ENCODE data around the gene ZMYND15. TPM values are rescaled to one million over a fixed set of nuclear protein-coding genes. Genes with fewer than 3 reads are reported as not detected.
"Not testable (repeated sequence)": the region's sequence is repeated elsewhere in the genome, so short reads cannot be mapped to it uniquely, and the experiment has no call there.

Gene ZMYND15
- total RNA-seq, 1 donor from 2014 or later: 0.06 TPM

- not testable (repeated sequence) for DNase-seq (ENCODE audit: extremely low read depth, low read depth, low spot score)
Observed at GRCh38 chr17:4714340-4715062, 25.1 kb upstream of the ZMYND15 start.

GRCh38 chr17:4715063-4715744, 24.4 kb upstream of the ZMYND15 start:
- DNase-seq (ENCODE audit: extremely low read depth, low read depth, low spot score): no peak

GRCh38 chr17:4716081-4716480, 23.6 kb upstream of the ZMYND15 start:
- DNase-seq (ENCODE audit: extremely low read depth, low read depth, low spot score): no peak

DNA sequence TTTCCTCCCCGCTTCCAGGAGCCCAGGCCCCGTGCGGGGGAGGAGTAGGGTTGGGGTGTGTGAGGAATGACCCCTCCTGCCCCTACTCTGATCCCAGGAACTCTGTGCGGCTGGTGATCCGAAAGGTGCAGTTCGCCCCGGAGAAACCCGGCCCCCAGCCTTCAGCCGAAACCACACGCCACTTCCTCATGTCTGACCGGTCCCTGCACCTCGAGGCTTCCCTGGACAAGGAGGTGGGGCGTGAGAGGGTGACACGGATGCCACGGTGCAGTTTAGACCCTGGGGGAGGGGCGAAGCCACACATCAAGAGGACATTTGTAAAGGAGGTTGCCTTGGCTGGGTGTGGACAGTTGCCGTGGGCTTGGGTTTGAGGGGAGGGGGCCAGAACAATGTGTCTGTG, 21.8 kb upstream of the ZMYND15 start:
- DNase-seq (ENCODE audit: extremely low read depth, low read depth, low spot score): no peak

GRCh38 chr17:4718276-4718675, 21.4 kb upstream of the ZMYND15 start:
- DNase-seq (ENCODE audit: extremely low read depth, low read depth, low spot score): no peak

- no peak for DNase-seq (ENCODE audit: extremely low read depth, low read depth, low spot score)
Observed at GRCh38 chr17:4719146-4719545, 20.5 kb upstream of the ZMYND15 start.

GRCh38 chr17:4719684-4720221, 19.9 kb upstream of the ZMYND15 start:
- no peak for DNase-seq (ENCODE audit: extremely low read depth, low read depth, low spot score)

DNA sequence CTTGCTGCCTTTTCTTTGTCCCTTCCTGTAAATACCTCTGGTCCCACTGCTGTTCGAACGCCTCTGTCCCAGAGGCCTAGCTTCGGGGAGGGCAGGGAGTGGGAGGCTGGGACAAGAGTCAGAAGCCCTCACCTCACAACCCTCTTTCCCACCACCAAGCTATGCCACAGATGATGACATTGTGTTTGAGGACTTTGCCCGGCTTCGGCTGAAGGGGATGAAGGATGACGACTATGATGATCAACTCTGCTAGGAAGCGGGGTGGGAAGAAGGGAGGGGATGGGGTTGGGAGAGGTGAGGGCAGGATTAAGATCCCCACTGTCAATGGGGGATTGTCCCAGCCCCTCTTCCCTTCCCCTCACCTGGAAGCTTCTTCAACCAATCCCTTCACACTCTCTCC, 18.8 kb upstream of the ZMYND15 start:
- DNase-seq (ENCODE audit: extremely low read depth, low read depth, low spot score): no peak

- no peak for DNase-seq (ENCODE audit: extremely low read depth, low read depth, low spot score)
Observed at GRCh38 chr17:4721203-4722135, 18.2 kb upstream of the ZMYND15 start.

GRCh38 chr17:4722678-4723240, 16.9 kb upstream of the ZMYND15 start:
- DNase-seq (ENCODE audit: extremely low read depth, low read depth, low spot score): no peak

DNA sequence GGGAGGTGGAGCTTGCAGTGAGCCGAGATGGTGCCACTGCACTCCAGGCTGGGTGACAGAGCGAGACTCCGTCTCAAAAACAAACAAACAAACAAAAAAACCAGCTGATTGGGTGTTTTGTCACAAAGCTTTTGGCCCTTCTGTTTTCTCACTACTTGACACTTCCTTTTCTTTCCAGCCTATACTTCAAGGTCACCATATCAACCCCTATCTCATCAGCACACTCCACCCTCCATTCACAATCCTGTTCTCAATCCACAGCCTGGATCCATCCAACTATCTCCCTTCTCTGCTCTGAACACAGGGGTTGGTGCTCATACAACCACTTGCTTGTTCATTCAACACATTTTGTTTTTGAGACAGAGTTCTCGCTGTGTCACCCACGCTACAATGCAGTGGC, 15.0 kb upstream of the ZMYND15 start:
- DNase-seq (ENCODE audit: extremely low read depth, low read depth, low spot score): no peak

- DNase-seq (ENCODE audit: extremely low read depth, low read depth, low spot score): no peak
Observed at GRCh38 chr17:4725646-4726310, 13.9 kb upstream of the ZMYND15 start.

GRCh38 chr17:4728124-4728523, 11.5 kb upstream of the ZMYND15 start:
- no peak for DNase-seq (ENCODE audit: extremely low read depth, low read depth, low spot score)

DNA sequence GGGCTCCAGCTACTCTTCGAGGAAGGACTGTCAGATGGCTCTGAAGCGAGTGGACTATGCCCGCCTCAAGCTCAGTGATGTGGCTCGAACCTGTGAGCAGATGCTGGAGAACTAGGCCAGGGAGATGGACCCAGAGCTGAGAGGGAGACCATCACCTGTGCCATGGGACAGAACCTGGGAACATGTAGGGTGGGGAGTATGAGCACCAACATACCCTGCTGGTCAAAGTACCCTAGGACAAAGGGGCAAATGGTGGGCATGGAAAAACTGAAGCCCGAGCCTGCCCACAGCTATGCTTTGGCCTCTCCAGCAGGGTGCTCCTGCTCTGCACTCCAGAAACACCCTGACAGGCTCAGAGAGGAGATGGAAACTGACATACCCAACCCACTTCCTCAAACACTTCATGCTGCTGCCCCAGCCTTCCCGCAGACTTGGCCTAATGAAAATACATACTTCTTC, 6.5 kb upstream of the ZMYND15 start:
- no peak for DNase-seq (ENCODE audit: extremely low read depth, low read depth, low spot score)

- no peak for DNase-seq (ENCODE audit: extremely low read depth, low read depth, low spot score)
Observed at GRCh38 chr17:4734857-4735475, 4.7 kb upstream of the ZMYND15 start.

GRCh38 chr17:4735876-4736651, 3.6 kb upstream of the ZMYND15 start:
- DNase-seq (ENCODE audit: extremely low read depth, low read depth, low spot score): no peak

DNA sequence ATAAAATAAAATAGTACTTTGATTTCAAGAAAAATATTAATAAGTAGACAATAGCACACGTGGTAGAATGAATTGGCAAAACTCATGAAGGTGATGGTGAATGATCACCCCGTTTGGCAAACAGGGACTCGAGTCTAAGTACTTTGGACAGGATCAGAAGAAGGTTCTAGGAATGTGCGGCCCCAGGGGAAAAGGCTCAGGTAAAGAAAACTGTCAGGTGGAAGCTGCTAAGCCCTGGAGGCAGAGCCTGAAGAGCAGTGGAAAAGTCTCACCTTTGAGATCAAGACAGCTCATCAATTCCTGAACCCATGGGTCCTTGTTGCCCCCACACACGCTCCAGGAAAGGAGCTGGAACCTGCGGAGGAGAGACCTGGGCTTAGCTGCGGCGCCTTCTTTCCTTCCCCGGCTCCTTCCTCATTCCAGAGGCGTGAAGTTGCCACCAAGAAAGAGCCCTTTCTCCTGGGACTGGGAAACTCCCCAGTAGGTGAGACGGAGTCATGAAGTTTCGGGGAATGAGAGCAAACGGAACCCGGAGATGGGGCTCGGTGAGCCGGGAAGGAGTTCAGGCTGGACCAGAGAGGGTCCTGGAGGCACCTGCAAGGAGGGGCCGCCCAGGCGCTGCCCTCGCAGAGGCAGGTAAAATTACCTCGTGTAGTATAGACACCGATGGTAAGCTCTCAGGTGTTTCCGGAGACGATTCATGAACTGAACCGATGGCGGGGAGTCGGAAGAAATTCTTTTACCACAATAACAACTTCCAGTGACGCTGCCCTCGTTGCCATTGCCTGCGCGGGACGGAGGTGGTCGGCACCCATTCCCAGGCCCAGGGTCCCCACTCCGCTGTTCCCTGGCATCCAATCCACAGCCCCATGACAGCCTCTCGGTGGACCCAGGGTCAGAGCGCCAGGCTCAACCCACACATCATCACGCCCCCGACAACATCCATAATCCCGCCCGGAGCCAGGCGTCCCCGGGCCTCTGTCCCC, 1.2 kb upstream of the ZMYND15 start:
- no peak for DNase-seq (ENCODE audit: extremely low read depth, low read depth, low spot score)

DNA sequence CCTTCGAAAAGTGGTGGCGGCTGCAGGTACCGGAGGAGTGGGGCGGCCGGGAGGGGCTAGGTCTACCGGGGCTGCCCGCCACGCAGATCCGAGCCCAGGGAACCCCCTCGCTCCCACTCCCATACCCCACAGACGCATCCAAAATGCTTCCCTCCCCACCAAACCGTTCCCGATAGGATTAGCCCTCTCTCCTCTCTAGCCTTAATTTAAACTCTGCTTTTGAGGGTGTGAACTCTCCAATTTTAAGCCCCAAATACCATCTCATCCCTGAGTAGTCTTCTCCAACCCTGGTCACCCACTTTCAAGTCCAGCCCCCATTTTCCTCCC, 355 bp downstream of the ZMYND15 start:
- DNase-seq (ENCODE audit: extremely low read depth, low read depth, low spot score): no peak
